GM12872 (cell line): ENCODE data around the gene PPP1R37.

ENCODE experiments used
- CTCF ChIP-seq: IDR thresholded peaks from 3 replicates; pipeline ENCODE4 v1.5.1; 2011; ENCODE audit warnings: low read depth, mild to moderate bottlenecking, low read length, moderate library complexity; ENCODE audit not compliant: insufficient read depth

The PPP1R37 gene

GRCh38 chr19:45092747-45093678 is at the start of gene PPP1R37:
Gene PPP1R37, plus strand, starts transcription at chr19:45093179. Its CDS starts 147 bp downstream, at chr19:45093326.
- peak; percentile 17; the same call in 1 of the 3 replicates for TF ChIP-seq CTCF

GRCh38 chr19:45045671-45046353 is 47.2 kb upstream of the PPP1R37 start:
- TF ChIP-seq CTCF = no peak

DNA sequence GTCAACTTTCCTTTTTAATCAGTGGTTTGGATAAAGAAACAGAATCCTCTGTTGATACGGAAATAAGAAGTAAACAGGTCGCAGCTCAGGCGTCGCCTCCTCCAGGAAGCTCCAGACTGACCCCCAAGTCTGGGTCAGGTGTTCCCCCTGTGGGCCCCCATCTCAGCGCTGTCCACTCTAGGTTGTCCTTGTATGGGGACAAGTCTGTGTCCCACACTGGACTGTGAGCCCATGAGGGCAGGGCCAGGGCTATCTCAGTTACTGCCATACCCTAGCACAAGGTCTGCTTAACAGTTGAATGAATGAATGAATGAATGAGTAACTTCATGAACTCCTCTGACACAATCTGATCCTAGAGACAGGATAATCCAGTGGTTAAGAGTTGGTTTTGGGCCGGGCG is 46.6 kb upstream of the PPP1R37 start:
- no peak for TF ChIP-seq CTCF

DNA sequence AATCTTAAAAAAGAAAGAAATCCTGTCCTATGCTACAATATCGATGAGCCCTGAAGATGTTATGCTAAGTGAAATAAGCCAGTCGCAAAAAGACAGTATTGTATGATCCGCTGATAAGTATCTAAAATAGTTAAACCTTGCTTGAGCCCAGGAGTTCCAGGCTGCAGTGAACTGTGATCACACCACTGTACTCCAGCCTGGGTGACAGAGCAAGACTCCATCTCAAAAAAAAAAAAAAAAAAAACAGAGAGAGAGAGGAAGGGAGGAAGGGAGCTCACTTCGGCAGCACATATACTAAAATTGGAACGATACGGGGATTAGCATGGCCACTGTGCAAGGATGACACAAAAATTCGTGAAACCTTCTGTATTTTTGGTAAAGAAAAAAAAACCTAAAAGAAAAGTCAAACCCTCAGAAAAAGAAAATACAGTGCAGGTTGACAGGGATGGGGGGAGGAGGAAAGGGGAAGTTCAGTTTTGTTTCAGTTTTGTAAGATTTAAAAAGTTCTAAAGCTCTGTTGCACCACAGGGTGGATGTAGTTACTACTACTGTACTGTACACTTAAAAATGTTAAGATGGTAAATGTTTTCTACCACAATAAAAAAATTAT is 45.7 kb upstream of the PPP1R37 start:
- no peak for TF ChIP-seq CTCF

DNA sequence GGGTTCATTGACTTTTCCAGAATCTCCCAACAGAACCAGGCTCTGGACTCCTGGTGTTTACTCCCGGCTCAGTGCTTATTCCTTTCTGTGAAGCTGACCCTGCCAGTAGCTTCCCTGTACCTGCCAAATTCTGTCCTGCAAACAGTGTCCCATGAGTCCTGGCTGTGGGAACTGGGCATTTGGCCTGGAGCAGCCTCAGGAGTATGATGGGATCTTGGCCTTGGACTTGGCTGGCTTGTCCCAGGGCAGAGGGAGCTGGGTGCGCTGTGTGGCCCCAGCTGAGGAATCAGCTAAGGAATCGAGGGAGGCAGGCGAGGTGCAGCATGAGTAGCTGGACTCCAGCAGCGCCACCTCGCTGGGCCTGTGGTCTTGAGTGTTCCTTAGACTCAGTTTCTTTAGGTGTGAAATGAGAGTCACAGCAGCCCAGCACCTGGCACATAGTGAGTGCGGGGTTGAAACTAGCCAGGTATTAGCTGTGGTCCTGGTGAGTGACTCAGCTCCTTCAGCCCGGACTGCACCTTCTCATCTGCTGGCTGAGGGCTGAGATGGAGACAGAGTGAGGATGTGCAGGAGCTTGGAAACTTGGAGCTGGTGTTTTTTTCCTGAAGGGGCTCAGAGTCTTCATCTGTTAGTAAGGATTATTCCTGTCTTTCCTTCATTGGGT is 43.8 kb upstream of the PPP1R37 start:
- TF ChIP-seq CTCF = no peak

DNA sequence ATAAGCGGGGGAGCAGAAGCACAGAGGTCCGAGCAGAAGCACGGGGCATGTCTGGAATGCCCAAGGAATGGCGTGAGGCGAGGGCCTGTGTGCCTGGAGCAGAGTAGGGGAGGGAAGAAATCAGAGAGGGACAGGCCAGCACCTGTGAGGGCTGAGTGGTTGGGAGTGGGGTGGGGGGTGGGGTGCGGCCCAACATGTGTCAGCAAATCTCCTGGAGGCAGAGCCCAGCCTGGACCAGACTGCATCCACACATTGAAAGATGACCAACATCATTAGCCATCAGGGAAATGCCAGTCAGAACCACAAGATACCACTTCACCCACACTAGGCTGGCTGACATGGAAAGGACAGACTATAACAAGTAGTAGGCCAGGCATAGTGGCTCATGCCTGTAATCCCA is 42.9 kb upstream of the PPP1R37 start:
- no peak for TF ChIP-seq CTCF
